T47D (cell line): ENCODE results near the gene CFAP300.
A peak's percentile ranks its signal among the peaks of the same experiment; 100 is the strongest.

Experiments used
- DNase-seq, 2 experiments: peaks; one replicate each; pipeline versions ENCODE4 v3.0.0 to v3.0.0-alpha.2; 2011 to 2012; ENCODE audit warnings: low read depth in 1 of 2, low spot score in 1 of 2
- JUND ChIP-seq: IDR thresholded peaks from 2 replicates; pipeline ENCODE4 v1.6.1; 2012; ENCODE audit warnings: low read depth
- in situ Hi-C: cut with HindIII; loops from 2 replicates; pipeline ENCODE4 v1.10.0; 2016; ENCODE audit warnings: low sequenced_read_pairs, low pct_unique_long_range_greater_than_20kb

CFAP300 gene

DNA sequence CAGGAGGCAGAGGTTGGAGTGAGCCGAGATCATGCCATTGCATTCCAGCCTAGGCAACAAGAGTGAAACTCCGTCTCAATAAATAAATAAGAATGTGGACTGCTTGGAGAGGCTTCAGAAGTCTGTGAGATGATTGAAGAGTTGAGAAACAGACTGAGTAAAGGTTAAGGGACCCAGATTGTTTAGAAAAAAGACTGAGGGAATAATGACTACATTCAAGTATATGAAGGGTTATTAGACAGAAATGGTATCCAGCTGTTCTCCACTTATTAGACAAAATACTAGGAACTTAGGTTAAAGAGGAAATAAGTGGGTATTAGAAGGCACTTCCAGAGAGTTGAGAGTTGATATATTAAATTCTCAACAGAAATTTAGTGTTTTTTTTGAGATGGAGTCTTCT lies 52.5 kb downstream of the CFAP300 start:
- DNase-seq: no peak
- TF ChIP-seq JUND: no peak
- in situ Hi-C loops: no loop called here

DNA sequence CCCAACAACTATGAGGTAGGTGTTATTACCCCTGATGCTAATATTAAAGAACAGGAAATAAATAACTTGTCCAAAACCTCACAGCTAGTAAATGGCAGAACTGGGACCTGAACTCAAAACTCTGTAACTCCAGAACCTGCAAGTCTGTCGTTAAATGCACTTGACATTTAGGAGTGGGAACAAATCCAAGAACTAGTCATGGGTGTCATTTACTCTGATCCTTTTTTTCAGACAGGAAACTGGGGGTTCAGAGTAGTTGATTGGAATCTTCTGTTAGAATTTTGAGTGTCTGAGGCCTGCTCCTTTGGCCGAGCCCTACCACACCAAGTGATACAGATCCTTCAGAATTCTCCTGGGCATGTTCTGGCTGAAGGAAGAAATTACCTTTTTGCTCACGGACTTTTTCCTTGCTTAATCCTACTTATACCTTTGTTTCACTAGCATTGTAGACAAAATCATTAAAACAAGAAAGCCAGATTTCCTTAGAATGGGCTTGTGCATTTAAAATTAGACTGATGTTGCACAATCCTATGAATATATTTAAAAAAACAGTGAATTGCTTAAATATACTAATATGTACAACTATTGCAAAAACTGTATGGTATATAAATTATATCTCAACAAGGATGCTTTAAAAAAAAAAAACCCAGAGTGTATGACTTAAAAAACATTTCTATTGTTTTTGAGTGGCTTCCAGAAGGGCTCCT lies 61.6 kb downstream of the CFAP300 start:
- DNase-seq: peak in 1 of 2 experiments; percentile 10
- no peak for TF ChIP-seq JUND
- in situ Hi-C loops: no loop called here

DNA sequence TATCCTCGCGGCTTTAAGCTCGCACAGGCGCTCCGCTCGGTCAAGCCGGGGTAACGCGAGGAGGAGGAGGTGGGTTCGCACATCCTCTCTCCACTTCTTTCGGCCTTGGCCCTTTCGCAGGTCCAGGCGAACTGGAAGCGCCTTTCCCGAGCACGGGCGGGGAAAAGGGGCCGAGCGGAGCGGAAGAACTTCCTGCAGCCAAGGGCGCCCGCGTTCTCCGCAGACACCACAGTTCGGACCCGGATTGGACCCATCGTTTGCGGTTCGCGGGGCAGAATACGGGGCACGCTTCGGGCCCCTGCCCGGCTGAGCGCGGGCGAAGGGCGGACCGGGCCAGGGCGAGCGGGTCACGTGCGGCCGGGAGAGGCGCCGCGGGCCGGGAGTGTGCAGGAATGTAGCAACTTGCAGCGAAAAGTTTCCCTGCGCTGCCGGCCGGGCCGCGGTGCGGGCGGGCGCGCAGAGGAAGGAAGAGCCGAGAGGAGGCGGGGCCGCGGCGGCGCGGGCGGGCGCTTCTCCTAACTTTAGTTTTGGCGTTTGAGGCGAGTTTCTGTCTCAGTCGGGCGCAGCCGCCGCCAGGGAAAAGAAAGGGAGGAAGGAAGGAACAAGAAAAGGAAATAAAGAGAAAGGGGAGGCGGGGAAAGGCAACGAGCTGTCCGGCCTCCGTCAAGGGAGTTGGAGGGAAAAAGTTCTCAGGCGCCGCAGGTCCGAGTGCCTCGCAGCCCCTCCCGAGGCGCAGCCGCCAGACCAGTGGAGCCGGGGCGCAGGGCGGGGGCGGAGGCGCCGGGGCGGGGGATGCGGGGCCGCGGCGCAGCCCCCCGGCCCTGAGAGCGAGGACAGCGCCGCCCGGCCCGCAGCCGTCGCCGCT lies 62.9 kb downstream of the CFAP300 start, which contains the start of gene YAP1:
Gene YAP1 (plus strand): TSS at position 552 of the 865 bp plus-strand sequence. CDS start 402 bp downstream, outside the sequence.
- in situ Hi-C loops: no loop called here
- DNase-seq: peak; percentile 79 to 98
- peak; percentile 57 for TF ChIP-seq JUND

DNA sequence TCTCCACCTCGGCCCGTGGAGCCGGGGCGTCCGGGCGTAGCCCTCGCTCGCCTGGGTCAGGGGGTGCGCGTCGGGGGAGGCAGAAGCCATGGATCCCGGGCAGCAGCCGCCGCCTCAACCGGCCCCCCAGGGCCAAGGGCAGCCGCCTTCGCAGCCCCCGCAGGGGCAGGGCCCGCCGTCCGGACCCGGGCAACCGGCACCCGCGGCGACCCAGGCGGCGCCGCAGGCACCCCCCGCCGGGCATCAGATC lies 63.4 kb downstream of the CFAP300 start:
- no peak for TF ChIP-seq JUND
- DNase-seq: no peak
- in situ Hi-C loops: no loop called here

DNA sequence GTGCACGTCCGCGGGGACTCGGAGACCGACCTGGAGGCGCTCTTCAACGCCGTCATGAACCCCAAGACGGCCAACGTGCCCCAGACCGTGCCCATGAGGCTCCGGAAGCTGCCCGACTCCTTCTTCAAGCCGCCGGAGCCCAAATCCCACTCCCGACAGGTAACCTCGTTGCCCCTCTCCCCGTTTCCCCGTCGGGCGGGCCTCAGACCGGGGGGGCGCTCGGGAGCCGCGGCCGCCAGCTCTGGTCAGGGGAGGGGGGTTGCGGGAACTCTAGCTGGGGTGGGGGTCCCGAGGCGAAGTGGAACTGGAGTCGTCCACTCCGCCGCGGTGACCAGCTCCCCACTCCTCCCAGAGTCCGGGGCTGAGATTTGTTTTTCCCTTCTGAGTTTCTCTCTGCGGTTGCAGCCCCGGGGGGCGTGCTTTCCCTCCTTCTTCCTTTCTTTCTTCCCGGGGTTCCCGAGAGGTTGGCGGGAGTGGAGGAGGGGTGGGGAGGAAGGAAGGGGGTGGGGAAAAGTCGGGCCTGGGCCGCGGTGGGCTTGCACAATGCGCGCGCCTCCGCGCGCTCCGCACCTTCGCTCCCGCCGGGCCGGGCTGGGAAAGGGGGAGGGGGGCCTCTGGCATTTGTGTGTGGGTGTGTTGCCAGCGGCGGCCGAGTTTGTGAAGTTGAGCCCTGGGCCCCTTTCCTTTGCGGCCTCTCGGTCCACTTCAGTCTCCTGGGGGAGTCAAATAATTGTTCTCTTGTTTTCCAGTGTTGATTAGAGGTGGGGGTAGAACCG lies 64.0 kb downstream of the CFAP300 start:
- TF ChIP-seq JUND: no peak
- peak; percentile 54 to 87 for DNase-seq
- in situ Hi-C loops: no loop called here

DNA sequence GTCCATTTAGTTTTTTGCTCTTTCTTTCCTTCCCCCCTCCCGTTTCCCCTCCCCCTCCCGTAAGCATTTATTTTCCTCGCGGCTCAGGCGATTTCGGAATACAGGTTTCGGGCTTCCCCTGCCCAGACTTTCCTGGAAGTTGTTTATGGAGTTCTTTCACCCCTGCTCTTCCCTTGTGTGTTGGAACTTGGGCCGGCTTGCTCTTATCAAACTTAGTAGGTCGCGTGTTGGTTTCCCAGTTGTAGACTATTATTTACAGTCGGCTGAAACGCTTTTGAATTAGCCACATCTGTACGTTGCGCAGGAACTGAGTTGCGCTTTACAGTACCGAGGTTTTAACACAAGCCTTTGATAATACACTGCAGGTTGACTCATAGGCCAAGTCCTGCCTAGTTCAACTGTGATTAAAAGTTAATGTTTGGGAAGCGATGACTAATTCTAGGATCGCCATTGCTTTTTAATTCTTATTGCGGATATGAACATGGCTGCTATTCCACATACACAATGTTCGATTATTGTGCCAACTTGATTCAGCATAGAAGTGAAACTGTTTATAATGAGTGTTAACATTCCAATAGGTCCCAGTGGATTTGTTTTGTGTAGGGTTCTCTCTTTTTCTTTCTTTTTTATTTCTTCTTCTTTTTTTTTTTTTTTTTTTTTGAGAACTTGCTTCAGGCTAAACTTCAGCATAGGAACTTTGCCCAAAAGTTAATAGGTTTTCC lies 64.7 kb downstream of the CFAP300 start:
- DNase-seq: peak in 1 of 2 experiments; percentile 35
- in situ Hi-C loops: no loop called here
- TF ChIP-seq JUND: no peak

DNA sequence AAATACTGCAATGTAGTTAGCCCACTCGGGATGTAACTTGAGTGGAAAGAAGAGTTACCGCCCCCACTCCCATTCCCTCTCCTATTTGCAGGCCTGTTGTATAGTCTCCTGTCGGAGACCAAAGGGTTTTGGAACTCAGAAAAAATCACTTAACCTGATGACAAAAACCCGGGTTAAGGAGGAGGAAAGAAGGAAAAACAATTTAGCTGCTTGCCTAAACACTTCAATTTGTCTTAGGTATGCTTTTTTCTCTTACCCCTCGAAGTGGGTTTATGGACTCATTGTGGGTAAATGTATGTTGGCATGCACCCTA lies 65.2 kb downstream of the CFAP300 start:
- peak in 1 of 2 experiments; percentile 24 for DNase-seq
- in situ Hi-C loops: no loop called here

DNA sequence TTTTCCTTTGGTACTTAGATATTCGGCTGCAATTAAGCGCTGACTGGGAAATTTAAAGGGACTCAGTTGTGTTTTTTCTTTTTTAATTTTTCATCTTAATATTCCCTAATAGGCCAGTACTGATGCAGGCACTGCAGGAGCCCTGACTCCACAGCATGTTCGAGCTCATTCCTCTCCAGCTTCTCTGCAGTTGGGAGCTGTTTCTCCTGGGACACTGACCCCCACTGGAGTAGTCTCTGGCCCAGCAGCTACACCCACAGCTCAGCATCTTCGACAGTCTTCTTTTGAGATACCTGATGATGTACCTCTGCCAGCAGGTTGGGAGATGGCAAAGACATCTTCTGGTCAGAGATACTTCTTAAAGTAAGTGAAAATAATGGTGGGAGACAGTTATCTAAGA lies 66.8 kb downstream of the CFAP300 start:
- DNase-seq: no peak
- TF ChIP-seq JUND: no peak
- in situ Hi-C loops: no loop called here

More for the DNA sequence above, 65.2 kb downstream of the CFAP300 start:
- no peak for TF ChIP-seq JUND

DNA sequence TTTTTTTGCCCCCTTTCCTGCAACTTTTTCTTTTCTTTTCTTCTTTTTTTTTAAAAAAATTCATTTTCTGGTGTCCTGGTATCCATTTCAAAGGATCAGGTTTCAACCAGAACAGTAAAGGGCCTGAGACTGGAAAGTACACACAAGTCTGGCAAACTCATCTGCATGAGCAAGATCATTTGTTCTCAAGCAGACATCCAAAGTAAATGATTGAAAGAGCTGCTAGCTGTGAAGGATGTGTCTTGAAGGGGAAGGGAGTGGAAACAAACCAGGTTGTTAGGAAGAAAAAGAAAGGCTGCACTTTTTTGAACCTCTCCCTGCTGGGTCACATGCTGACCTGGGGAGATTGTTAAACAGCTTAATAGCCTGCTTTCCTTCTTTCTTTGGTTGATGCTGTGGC lies 68.3 kb downstream of the CFAP300 start:
- TF ChIP-seq JUND: no peak
- DNase-seq: peak in 1 of 2 experiments; percentile 58
- in situ Hi-C loops: no loop called here

DNA sequence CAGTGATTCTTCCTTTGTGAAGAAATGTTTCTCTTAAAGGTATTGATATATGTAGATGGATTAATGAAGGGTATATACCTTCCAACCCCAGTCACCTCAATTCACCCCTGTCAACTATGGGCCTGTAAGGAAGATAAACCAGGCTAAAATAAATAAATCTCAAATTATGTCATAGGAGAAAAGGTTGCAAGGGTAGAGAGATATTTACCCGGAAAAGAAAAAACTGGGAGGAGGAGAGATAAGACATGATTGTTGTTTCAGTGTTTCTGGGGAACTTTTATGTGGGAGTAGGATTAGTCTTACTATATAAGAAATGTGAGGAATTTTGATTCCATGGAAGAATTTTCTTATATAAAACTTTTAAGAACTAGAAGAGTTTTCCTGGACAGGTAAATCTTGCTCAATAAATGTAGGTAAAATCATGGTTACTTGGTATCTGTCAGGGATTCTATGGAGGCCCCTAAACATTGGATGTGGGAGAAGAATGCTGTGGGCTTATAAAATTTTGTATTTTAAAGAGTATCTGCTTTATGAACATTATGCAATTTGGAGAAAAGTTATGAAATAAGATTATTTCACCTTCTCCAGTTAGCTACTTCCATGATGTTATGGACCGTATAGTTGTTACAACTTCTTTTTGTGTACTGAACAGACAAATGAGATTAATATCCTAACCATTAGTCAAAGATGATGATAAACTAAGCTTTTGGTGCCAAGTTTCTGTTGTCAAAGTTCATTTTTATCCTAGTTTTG lies 69.4 kb downstream of the CFAP300 start:
- no peak for TF ChIP-seq JUND
- no peak for DNase-seq
- in situ Hi-C loops: no loop called here

DNA sequence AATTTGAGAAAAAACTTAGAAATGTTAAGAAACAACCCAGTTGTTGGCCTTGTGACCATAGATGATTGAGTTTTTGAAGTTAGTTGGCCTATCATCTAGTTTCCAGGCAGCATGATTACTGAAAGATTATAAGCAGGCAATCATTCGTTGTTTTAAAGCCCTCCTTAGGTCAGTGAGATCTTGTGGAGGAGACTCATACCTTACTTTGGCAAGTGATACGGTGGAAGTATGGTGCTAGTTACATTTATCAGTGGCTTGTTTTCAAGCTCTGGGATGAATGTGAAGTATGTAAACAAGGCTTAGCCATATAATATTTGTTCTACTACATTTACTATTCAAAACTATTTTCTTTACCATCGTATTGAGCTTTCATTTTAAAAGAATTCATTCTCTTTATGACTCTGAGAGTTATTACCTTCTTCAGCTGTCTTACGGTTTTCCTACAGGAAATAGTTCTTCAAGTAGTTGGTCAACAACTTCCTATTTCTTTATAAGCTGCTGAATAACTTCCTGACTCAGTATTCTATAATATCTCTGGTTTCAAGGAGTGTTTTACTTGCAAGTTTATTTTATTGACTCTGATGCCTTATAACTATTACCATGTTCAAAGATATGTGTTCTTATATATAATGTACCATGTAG lies 70.4 kb downstream of the CFAP300 start:
- DNase-seq: no peak
- no peak for TF ChIP-seq JUND
- in situ Hi-C loops: no loop called here
